SU-DHL-6 (cell line): ENCODE data around the gene FASTKD3.
"Not testable (repeated sequence)": the region's sequence is repeated elsewhere in the genome, so short reads cannot be mapped to it uniquely, and the experiment has no call there.

Source experiments
- H2AFZ ChIP-seq: fragments of 200-600 bp; sonication (generic); 2 replicates; pipeline ENCODE4 v1.6.1; 2014; ENCODE audit warnings: low read depth, mild to moderate bottlenecking, moderate library complexity, mixed read lengths, antibody characterized with exemption, low read length; ENCODE audit not compliant: severe bottlenecking
- H3F3A ChIP-seq: fragments of 200-600 bp; shearing (Covaris generic); 2 replicates; pipeline ENCODE4 v1.6.0; 2016; ENCODE audit warnings: antibody characterized with exemption, mild to moderate bottlenecking; ENCODE audit not compliant: insufficient read depth
- H3K27ac ChIP-seq: fragments of 200-600 bp; sonication (generic); 2 replicates; pipeline ENCODE4 v1.5.1; 2016; ENCODE audit warnings: low read depth, mild to moderate bottlenecking, low read length, moderate library complexity, mixed read lengths
- H3K27me3 ChIP-seq: fragments of 200-600 bp; sonication (generic), shearing (Covaris generic); 2 replicates; pipeline ENCODE4 v1.6.0; 2014; ENCODE audit warnings: mild to moderate bottlenecking, low read length
- H3K36me3 ChIP-seq: fragments of 200-600 bp; sonication (generic); 2 replicates; pipeline ENCODE4 v1.6.1; 2014; ENCODE audit warnings: mild to moderate bottlenecking, low read length, mixed read lengths
- H3K4me2 ChIP-seq: fragments of 300-600, 200-600 bp; shearing (Covaris generic), sonication (generic); 2 replicates; pipeline ENCODE4 v1.6.0; 2014; ENCODE audit warnings: low read length, low read depth, mild to moderate bottlenecking; ENCODE audit not compliant: poor library complexity, severe bottlenecking
- H3K4me3 ChIP-seq: fragments of 200-600 bp; sonication (generic); 2 replicates; pipeline ENCODE4 v1.5.1; 2014; ENCODE audit warnings: antibody characterized with exemption, low read length, mild to moderate bottlenecking, mixed read lengths; ENCODE audit not compliant: insufficient read depth, poor library complexity, severe bottlenecking
- H3K79me2 ChIP-seq: fragments of 200-600 bp; sonication (generic); 2 replicates; pipeline ENCODE4 v1.6.1; 2014; ENCODE audit warnings: mild to moderate bottlenecking, low read length, moderate library complexity; ENCODE audit not compliant: insufficient read depth
- H3K9ac ChIP-seq: fragments of 200-600 bp; sonication (generic); 2 replicates; pipeline ENCODE4 v1.7.0; 2014; ENCODE audit warnings: mild to moderate bottlenecking, low read length
- H3K9me2 ChIP-seq: fragments of 200-600 bp; sonication (generic); replicated peaks from 2 replicates; pipeline ENCODE4 v1.6.1; 2014; ENCODE audit warnings: low read length; ENCODE audit not compliant: insufficient read depth
- H3K9me3 ChIP-seq: fragments of 200-600 bp; sonication (generic); 2 replicates; pipeline ENCODE4 v1.6.1; 2014; ENCODE audit warnings: low read length, mixed read lengths; ENCODE audit not compliant: insufficient read depth
- H4K20me1 ChIP-seq: fragments of 200-600 bp; sonication (generic); 2 replicates; pipeline ENCODE4 v1.6.1; 2014; ENCODE audit warnings: low read depth, mild to moderate bottlenecking, antibody characterized with exemption, low read length, moderate library complexity, mixed read lengths
- EZH2phosphoT487 ChIP-seq: fragments of 200-600 bp; sonication (generic), shearing (Covaris generic); conservative IDR thresholded peaks from 2 replicates; pipeline ENCODE4 v1.6.1; 2018; ENCODE audit warnings: mild to moderate bottlenecking, antibody characterized with exemption, low read length, moderate library complexity, mixed read lengths
- TF ChIP-seq, protein P1 (sequence below): fragments of 200-600 bp; sonication (generic); IDR thresholded peaks from one replicate; pipeline ENCODE4 v1.5.1; 2017; ENCODE audit warnings: antibody characterized with exemption, mild to moderate bottlenecking, low read length, moderate library complexity; ENCODE audit not compliant: insufficient read depth, poor library complexity, severe bottlenecking

FASTKD3 gene

GRCh38 chr5:7916171-7916804, 47.5 kb upstream of the FASTKD3 start:
- no peak overlapping the region for H3K4me2 ChIP-seq
- H4K20me1 ChIP-seq: no peaks in the 10 kb centered on the region
- H3K9ac ChIP-seq: no peak overlapping the region
- H3K79me2 ChIP-seq: no peaks in the 10 kb centered on the region
- H3F3A ChIP-seq: no peaks in the 10 kb centered on the region
- H3K4me3 ChIP-seq: no peak overlapping the region
- TF ChIP-seq EZH2phosphoT487: no peak
- TF ChIP-seq, protein P1, sequence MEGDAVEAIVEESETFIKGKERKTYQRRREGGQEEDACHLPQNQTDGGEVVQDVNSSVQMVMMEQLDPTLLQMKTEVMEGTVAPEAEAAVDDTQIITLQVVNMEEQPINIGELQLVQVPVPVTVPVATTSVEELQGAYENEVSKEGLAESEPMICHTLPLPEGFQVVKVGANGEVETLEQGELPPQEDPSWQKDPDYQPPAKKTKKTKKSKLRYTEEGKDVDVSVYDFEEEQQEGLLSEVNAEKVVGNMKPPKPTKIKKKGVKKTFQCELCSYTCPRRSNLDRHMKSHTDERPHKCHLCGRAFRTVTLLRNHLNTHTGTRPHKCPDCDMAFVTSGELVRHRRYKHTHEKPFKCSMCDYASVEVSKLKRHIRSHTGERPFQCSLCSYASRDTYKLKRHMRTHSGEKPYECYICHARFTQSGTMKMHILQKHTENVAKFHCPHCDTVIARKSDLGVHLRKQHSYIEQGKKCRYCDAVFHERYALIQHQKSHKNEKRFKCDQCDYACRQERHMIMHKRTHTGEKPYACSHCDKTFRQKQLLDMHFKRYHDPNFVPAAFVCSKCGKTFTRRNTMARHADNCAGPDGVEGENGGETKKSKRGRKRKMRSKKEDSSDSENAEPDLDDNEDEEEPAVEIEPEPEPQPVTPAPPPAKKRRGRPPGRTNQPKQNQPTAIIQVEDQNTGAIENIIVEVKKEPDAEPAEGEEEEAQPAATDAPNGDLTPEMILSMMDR: no peak
- no peaks in the 10 kb centered on the region; the same call in 1 of the 2 replicates for H3K9me2 ChIP-seq
- H3K36me3 ChIP-seq: no peaks in the 10 kb centered on the region
- H3K9me3 ChIP-seq: no peaks in the 10 kb centered on the region
- no peaks in the 10 kb centered on the region for H3K27me3 ChIP-seq
- H3K27ac ChIP-seq: no peak overlapping the region
- no peak overlapping the region for H2AFZ ChIP-seq

GRCh38 chr5:7911429-7911771, 42.6 kb upstream of the FASTKD3 start:
- not testable (repeated sequence) for H3K9me2 ChIP-seq, H3K4me2 ChIP-seq, H3F3A ChIP-seq, H3K9me3 ChIP-seq, H3K27me3 ChIP-seq, H3K27ac ChIP-seq, H3K4me3 ChIP-seq, H2AFZ ChIP-seq, H3K79me2 ChIP-seq, H4K20me1 ChIP-seq, H3K9ac ChIP-seq
- peaks cover 26% of the 10 kb centered on the region for H3K36me3 ChIP-seq

DNA sequence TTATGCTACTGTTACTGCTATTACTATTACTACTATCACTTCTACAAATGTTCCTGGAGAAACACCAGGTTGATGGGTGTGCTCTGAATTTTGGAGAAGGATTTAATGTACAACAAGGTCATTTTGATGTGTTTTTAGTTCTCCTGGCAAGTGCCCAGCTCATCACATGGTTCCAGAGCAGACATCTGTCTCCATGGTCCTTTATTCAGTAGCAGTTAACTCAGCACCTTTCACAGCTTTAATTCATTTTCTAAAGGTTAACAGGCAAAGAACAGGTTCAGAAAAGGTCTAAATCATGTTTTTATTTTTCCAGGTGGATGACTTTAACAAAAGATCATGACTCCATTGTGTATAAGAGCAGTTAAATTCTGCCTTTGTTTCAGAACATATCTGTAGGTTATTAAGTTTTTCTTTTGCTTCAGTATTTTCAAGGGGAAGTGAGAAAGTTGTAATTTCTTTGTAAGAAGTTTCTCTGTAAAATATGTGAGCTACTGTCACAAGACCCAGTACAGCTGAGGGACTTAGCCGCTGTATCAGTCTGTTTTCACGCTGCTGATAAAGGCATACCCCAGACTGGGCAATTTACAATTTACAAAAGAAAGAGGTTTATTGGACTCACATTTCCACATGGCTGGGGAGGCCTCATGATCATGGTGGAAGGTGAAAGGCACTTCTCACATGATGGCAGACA, 42.1 kb upstream of the FASTKD3 start:
- Histone ChIP-seq H3K4me2 (no peak overlapping the region), H3K27ac (no peak overlapping the region), H3K79me2 (no peaks in the 10 kb centered on the region), H3K27me3 (no peaks in the 10 kb centered on the region), H4K20me1 (no peaks in the 10 kb centered on the region), H3K36me3 (peaks cover 28% of the 10 kb centered on the region), H3K4me3 (no peak overlapping the region), H3K9ac (no peak overlapping the region), H3K9me3 (no peaks in the 10 kb centered on the region), H3F3A (no peaks in the 10 kb centered on the region; the same call in 1 of the 2 replicates), H3K9me2 (no peaks in the 10 kb centered on the region), H2AFZ (no peak overlapping the region)
- TF ChIP-seq EZH2phosphoT487: no peak
- TF ChIP-seq, protein P1: no peak

GRCh38 chr5:7908317-7908716, 39.5 kb upstream of the FASTKD3 start:
- Histone ChIP-seq H3F3A (no peaks in the 10 kb centered on the region; the same call in 1 of the 2 replicates), H3K4me2 (no peak overlapping the region), H3K27ac (no peak overlapping the region), H3K27me3 (no peaks in the 10 kb centered on the region), H3K9me2 (no peaks in the 10 kb centered on the region), H2AFZ (no peak overlapping the region), H3K9me3 (no peaks in the 10 kb centered on the region), H3K36me3 (peaks cover 47% of the 10 kb centered on the region), H4K20me1 (no peaks in the 10 kb centered on the region), H3K79me2 (no peaks in the 10 kb centered on the region), H3K4me3 (no peak overlapping the region), H3K9ac (no peak overlapping the region)
- TF ChIP-seq EZH2phosphoT487: no peak
- TF ChIP-seq, protein P1: no peak
